ENCODE measurements around the gene PSMD8. TPM values are rescaled to one million over a fixed set of nuclear protein-coding genes. Genes with fewer than 3 reads are reported as not detected.
"Not testable (repeated sequence)": the region's sequence is repeated elsewhere in the genome, so short reads cannot be mapped to it uniquely, and the experiment has no call there.

Gene PSMD8
- polyA plus RNA-seq, 3 donors: 148 to 207 (median 179) TPM

DNA sequence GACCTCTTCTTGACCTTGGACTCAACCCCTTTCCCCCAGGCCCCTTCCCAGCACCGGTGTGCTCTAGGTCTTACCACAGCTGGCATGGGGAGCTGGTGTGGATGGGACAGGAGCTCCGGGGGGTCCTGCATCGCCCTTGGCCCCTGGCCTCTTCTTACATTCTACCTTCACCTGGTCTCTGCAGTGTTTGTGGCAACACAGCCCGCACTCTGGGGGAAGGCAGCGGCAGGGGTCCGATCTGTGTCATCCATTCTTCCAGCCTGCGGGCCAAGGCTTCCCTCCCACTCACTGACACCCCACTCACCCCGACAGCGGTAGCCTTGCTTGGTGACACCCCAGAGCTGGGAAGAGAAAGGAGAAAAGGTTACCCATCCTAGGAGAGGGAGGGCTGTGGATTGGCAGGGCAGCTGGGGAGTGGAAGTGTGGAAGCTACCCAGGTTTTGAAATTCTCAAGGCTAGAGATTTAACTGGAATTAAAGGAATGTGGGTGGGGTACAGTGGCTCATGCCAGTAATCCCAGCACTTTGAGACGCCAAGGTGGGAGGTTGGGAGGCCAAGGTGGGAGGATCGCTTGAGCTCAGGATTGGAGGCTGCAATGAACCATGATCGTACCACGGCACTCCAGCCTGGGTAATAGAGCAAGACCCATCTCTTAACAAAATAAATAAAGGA, 36.8 kb downstream of the PSMD8 start:
- Histone ChIP-seq H3K4me3 (replicated peaks in 1 of 3; ENCODE audit: low read depth in 2 of 3, low read length in 3 of 3) (no peak overlapping the region), H3K36me3 (replicated peaks in 1 of 2; ENCODE audit: control insufficient read depth in 1 of 2, insufficient read depth in 2 of 2, low read length in 2 of 2) (peaks cover 69 to 87% of the 10 kb centered on the region in 2 donors), H3K9me3 (replicated peaks in 1 of 2; ENCODE audit: control insufficient read depth in 1 of 2, insufficient read depth in 1 of 2, low read length in 2 of 2) (no peaks in the 10 kb centered on the region), H4K20me1 (ENCODE audit: insufficient read depth, low read length) (peaks cover 38% of the 10 kb centered on the region), H3K27ac (ENCODE audit: low read depth in 1 of 2, low read length in 2 of 2) (peak overlapping the region; percentile 9 to 68), H3K9ac (ENCODE audit: insufficient read depth, low read length, poor library complexity, severe bottlenecking) (no peak overlapping the region), H3K4me2 (replicated peaks; ENCODE audit: extremely low read depth, low read length, poor library complexity, severe bottlenecking) (no peak overlapping the region), H3K79me2 (ENCODE audit: insufficient read depth, low read length) (no peaks in the 10 kb centered on the region), H2AFZ (ENCODE audit: insufficient read depth, low read depth, low read length, poor library complexity, severe bottlenecking) (no peak overlapping the region), H3K27me3 (ENCODE audit: control insufficient read depth in 2 of 2, insufficient read depth in 2 of 2, low read length in 2 of 2) (no peaks in the 10 kb centered on the region), H3K4me1 (ENCODE audit: control insufficient read depth in 1 of 2, insufficient read depth in 2 of 2, low read length in 2 of 2) (peaks cover 4 to 8% of the 10 kb centered on the region in 2 donors)
- no peak for DNase-seq
- WGBS (ENCODE audit: insufficient coverage): 100% methylated on average over 1 of the region's 13 CpGs
- Mint-ChIP-seq H3K27ac (peak overlapping the region in 4 of 7 donors; percentile 38 to 82 (median 48)), H3K27me3 (ENCODE audit: low read depth in 3 of 3) (peaks cover 0 to 3% (median 0%) of the 10 kb centered on the region in 3 donors), H3K4me3 (no peak overlapping the region), H3K36me3 (peaks cover 68 to 89% of the 10 kb centered on the region in 2 donors), H3K9me3 (peaks cover 0 to 4% (median 0%) of the 10 kb centered on the region in 7 donors), H3K4me1 (peaks cover 11% of the 10 kb centered on the region)
- TF ChIP-seq, protein P1, sequence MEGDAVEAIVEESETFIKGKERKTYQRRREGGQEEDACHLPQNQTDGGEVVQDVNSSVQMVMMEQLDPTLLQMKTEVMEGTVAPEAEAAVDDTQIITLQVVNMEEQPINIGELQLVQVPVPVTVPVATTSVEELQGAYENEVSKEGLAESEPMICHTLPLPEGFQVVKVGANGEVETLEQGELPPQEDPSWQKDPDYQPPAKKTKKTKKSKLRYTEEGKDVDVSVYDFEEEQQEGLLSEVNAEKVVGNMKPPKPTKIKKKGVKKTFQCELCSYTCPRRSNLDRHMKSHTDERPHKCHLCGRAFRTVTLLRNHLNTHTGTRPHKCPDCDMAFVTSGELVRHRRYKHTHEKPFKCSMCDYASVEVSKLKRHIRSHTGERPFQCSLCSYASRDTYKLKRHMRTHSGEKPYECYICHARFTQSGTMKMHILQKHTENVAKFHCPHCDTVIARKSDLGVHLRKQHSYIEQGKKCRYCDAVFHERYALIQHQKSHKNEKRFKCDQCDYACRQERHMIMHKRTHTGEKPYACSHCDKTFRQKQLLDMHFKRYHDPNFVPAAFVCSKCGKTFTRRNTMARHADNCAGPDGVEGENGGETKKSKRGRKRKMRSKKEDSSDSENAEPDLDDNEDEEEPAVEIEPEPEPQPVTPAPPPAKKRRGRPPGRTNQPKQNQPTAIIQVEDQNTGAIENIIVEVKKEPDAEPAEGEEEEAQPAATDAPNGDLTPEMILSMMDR (IDR thresholded peaks at IDR 0.05): no peak
- intact Hi-C loops (cut with micrococcal nuclease): no loop called here

DNA sequence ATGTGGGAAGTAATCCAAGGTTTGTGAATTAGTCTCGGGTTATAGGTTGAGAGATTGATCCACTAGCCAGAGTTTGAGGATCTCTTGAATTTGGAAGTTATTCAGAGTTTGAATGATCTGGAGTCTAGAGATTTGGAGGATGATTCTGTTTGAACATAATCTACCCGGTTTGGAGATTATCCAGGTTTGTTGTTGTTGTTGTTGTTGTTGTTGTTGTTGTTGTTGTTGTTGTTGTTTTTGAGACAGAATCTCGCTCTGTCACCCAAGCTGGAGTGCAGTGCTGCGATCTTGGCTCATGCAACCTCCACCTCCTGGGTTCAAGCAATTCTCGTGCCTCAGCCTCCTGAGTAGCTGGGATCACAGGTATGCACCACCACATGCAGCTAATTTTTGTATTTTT, 37.5 kb downstream of the PSMD8 start:
- WGBS (ENCODE audit: insufficient coverage): 93% methylated on average over 5 of the region's 5 CpGs
- DNase-seq; H3K79me2 ChIP-seq (ENCODE audit: insufficient read depth, low read length); H3K27me3 ChIP-seq (ENCODE audit: control insufficient read depth in 2 of 2, insufficient read depth in 2 of 2, low read length in 2 of 2); H3K27me3 Mint-ChIP-seq (ENCODE audit: low read depth in 3 of 3); H3K4me3 ChIP-seq (replicated peaks in 1 of 3; ENCODE audit: low read depth in 2 of 3, low read length in 3 of 3); H3K4me3 Mint-ChIP-seq; H3K27ac ChIP-seq (ENCODE audit: low read depth in 1 of 2, low read length in 2 of 2); H2AFZ ChIP-seq (ENCODE audit: insufficient read depth, low read depth, low read length, poor library complexity, severe bottlenecking); H3K9ac ChIP-seq (ENCODE audit: insufficient read depth, low read length, poor library complexity, severe bottlenecking); H3K9me3 Mint-ChIP-seq; H3K9me3 ChIP-seq (replicated peaks in 1 of 2; ENCODE audit: control insufficient read depth in 1 of 2, insufficient read depth in 1 of 2, low read length in 2 of 2); H3K4me2 ChIP-seq (replicated peaks; ENCODE audit: extremely low read depth, low read length, poor library complexity, severe bottlenecking); intact Hi-C loops (cut with micrococcal nuclease); H3K27ac Mint-ChIP-seq: not testable (repeated sequence)
- Histone ChIP-seq H3K4me1 (ENCODE audit: control insufficient read depth in 1 of 2, insufficient read depth in 2 of 2, low read length in 2 of 2) (peaks cover 4 to 11% of the 10 kb centered on the region in 2 donors), H3K36me3 (replicated peaks in 1 of 2; ENCODE audit: control insufficient read depth in 1 of 2, insufficient read depth in 2 of 2, low read length in 2 of 2) (peaks cover 70 to 88% of the 10 kb centered on the region in 2 donors), H4K20me1 (ENCODE audit: insufficient read depth, low read length) (peaks cover 38% of the 10 kb centered on the region)
- peaks cover 71 to 88% of the 10 kb centered on the region in 2 donors for H3K36me3 Mint-ChIP-seq
- H3K4me1 Mint-ChIP-seq: peaks cover 15% of the 10 kb centered on the region

All from CD14-positive monocyte (primary cell).